ENCODE results near the gene HELZ. TPM values are rescaled to one million over a fixed set of nuclear protein-coding genes. Genes with fewer than 3 reads are reported as not detected.
A peak's percentile ranks its signal among the peaks of the same experiment; 100 is the strongest.
"Not testable (repeated sequence)": the region's sequence is repeated elsewhere in the genome, so short reads cannot be mapped to it uniquely, and the experiment has no call there.

The HELZ gene
- total and polyA plus RNA-seq, 4 donors, result 3.8 to 69.2 (median 25.7) TPM

DNA sequence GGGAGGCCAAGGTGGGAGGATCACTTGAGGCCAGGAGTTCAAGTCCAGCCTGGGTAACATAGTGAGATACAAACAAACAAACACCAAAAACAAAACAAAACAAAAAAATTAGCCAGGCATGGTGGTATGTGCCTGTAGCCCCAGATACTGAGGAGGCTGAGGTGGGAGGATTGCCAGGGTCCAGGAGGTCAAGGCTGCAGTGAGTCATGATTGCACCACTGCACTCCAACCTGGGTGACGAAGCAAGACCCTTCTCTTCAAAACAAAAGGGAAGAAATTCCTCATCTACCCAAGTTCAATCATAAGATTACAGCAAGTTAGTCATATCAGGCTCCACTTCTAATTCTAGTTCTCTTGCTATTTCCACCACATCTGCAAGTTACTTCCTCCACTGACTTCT is 149.7 kb downstream of the HELZ start:
- not testable (repeated sequence) for H3K36me3 ChIP-seq (ENCODE audit: control insufficient read depth in 4 of 4, insufficient read depth in 3 of 4, low read depth in 1 of 4, low read length in 3 of 4); H3K27me3 ChIP-seq (ENCODE audit: control insufficient read depth in 4 of 4, insufficient read depth in 4 of 4, low read length in 3 of 4); H3K4me3 ChIP-seq (ENCODE audit: low read depth in 1 of 3, low read length in 3 of 3); H3K27ac ChIP-seq (ENCODE audit: low read depth in 1 of 2, low read length in 2 of 2); DNase-seq (ENCODE audit: low spot score); H3K9ac ChIP-seq (ENCODE audit: low read depth in 1 of 2, low read length in 2 of 2); H3K9me3 ChIP-seq (ENCODE audit: control insufficient read depth in 4 of 4, low read length in 3 of 4); H3K4me1 ChIP-seq (ENCODE audit: control insufficient read depth in 4 of 4, insufficient read depth in 4 of 4, low read length in 3 of 4)
- WGBS, result 25% methylated on average over 1 of the region's 1 CpG
- TF ChIP-seq RXRA (IDR thresholded peaks at IDR 0.05), result peak in 1 of 2 donors; percentile 33
- TF ChIP-seq, protein P1, sequence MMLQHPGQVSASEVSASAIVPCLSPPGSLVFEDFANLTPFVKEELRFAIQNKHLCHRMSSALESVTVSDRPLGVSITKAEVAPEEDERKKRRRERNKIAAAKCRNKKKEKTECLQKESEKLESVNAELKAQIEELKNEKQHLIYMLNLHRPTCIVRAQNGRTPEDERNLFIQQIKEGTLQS (IDR thresholded peaks at IDR 0.05), result peak; percentile 90
- peak; percentile 95 to 96 for TF ChIP-seq JUND (IDR thresholded peaks at IDR 0.05)
- peak; percentile 73 to 79 for TF ChIP-seq HNF4A (conservative IDR thresholded peaks at IDR 0.05)

DNA sequence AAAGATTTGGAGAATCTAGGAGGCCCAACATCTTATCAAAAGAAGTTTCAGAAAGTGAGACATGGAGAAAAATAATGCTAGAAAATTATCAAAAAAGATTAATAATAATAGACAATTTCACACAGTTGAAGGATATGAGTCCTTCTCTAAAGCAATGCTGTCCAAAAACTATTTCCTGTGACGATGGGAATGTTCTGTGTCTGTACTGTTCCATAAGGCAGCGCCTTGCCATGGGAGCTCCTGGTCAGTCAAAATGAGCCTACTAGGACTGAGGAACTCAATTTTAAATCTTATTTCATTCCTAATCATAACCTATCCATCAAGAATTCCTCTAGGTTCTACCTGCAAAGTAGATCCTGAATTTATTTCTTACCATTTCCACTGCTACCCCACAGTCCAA is 151.6 kb downstream of the HELZ start:
- Histone ChIP-seq H3K9ac (ENCODE audit: low read depth in 1 of 2, low read length in 2 of 2) (no peak overlapping the region), H3K9me3 (ENCODE audit: control insufficient read depth in 4 of 4, low read length in 3 of 4) (peaks cover 0 to 3% (median 0%) of the 10 kb centered on the region in 4 donors), H3K36me3 (ENCODE audit: control insufficient read depth in 4 of 4, insufficient read depth in 3 of 4, low read depth in 1 of 4, low read length in 3 of 4) (peaks cover 0 to 7% (median 3%) of the 10 kb centered on the region in 4 donors), H3K27ac (ENCODE audit: low read depth in 1 of 2, low read length in 2 of 2) (no peak overlapping the region), H3K27me3 (ENCODE audit: control insufficient read depth in 4 of 4, insufficient read depth in 4 of 4, low read length in 3 of 4) (no peaks in the 10 kb centered on the region), H3K4me3 (ENCODE audit: low read depth in 1 of 3, low read length in 3 of 3) (no peak overlapping the region), H3K4me1 (ENCODE audit: control insufficient read depth in 4 of 4, insufficient read depth in 4 of 4, low read length in 3 of 4) (peaks cover 0 to 7% (median under 1%) of the 10 kb centered on the region in 4 donors)
- no peak for TF ChIP-seq SP1 (IDR thresholded peaks at IDR 0.05)
- TF ChIP-seq RXRA (IDR thresholded peaks at IDR 0.05), result no peak
- 86% methylated on average over 2 of the region's 2 CpGs for WGBS
- DNase-seq (ENCODE audit: low spot score), result no peak

DNA sequence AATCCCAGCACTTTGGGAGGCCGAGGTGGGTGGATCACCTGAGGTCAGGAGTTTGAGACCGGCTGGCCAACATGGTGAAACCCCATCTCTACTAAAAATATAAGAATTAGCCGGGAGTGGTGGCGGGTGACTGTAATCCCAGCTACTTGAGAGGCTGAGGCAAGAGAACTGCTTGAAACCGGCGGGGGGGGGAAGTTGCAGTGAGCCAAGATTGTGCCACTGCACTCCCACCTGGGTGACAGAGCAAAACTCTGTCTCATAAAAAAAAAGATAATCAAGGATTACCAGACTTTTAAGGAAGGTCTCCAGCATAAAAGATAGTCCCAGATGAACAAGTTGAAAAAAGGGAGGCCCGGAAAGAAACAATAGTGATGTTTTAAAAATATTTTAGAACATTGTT is 152.3 kb downstream of the HELZ start:
- H3K36me3 ChIP-seq (ENCODE audit: control insufficient read depth in 4 of 4, insufficient read depth in 3 of 4, low read depth in 1 of 4, low read length in 3 of 4); H3K27ac ChIP-seq (ENCODE audit: low read depth in 1 of 2, low read length in 2 of 2); H3K9ac ChIP-seq (ENCODE audit: low read depth in 1 of 2, low read length in 2 of 2); H3K27me3 ChIP-seq (ENCODE audit: control insufficient read depth in 4 of 4, insufficient read depth in 4 of 4, low read length in 3 of 4); H3K4me3 ChIP-seq (ENCODE audit: low read depth in 1 of 3, low read length in 3 of 3); DNase-seq (ENCODE audit: low spot score); H3K9me3 ChIP-seq (ENCODE audit: control insufficient read depth in 4 of 4, low read length in 3 of 4); H3K4me1 ChIP-seq (ENCODE audit: control insufficient read depth in 4 of 4, insufficient read depth in 4 of 4, low read length in 3 of 4): not testable (repeated sequence)
- 91% methylated on average over 7 of the region's 7 CpGs for WGBS

DNA sequence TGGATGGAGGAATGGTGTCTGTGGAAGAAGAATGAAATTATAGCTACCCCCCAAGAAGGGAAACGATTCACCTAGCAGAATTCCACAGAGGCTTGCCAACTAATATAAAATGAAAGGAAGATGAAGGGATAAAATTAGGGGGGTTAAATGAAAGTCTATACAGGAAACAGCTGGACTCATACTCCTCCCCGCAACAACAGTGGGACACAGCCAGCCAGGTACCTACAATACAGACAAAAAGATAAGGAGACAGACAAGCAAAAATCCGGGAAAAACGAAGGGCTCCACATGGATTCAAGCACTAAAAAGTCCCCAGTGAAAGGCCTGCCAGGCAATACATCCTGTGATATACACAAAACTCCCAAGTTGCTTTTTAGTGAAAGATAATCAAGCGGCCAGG is 152.7 kb downstream of the HELZ start:
- no peak overlapping the region for H3K4me3 ChIP-seq (ENCODE audit: low read depth in 1 of 3, low read length in 3 of 3)
- peaks cover 0 to 7% (median under 1%) of the 10 kb centered on the region in 4 donors for H3K4me1 ChIP-seq (ENCODE audit: control insufficient read depth in 4 of 4, insufficient read depth in 4 of 4, low read length in 3 of 4)
- peaks cover 0 to 11% (median 3%) of the 10 kb centered on the region in 4 donors for H3K36me3 ChIP-seq (ENCODE audit: control insufficient read depth in 4 of 4, insufficient read depth in 3 of 4, low read depth in 1 of 4, low read length in 3 of 4)
- peaks cover 0 to 3% (median 0%) of the 10 kb centered on the region in 4 donors for H3K9me3 ChIP-seq (ENCODE audit: control insufficient read depth in 4 of 4, low read length in 3 of 4)
- DNase-seq (ENCODE audit: low spot score), result no peak
- no peaks in the 10 kb centered on the region for H3K27me3 ChIP-seq (ENCODE audit: control insufficient read depth in 4 of 4, insufficient read depth in 4 of 4, low read length in 3 of 4)
- H3K9ac ChIP-seq (ENCODE audit: low read depth in 1 of 2, low read length in 2 of 2), result no peak overlapping the region
- TF ChIP-seq, protein P1 (IDR thresholded peaks at IDR 0.05), result no peak
- TF ChIP-seq HNF4G (IDR thresholded peaks at IDR 0.05) (no peak), EGR1 (IDR thresholded peaks at IDR 0.05; ENCODE audit: low read depth in 2 of 2) (no peak), RAD21 (IDR thresholded peaks at IDR 0.05) (no peak)
- TF ChIP-seq, protein P2, sequence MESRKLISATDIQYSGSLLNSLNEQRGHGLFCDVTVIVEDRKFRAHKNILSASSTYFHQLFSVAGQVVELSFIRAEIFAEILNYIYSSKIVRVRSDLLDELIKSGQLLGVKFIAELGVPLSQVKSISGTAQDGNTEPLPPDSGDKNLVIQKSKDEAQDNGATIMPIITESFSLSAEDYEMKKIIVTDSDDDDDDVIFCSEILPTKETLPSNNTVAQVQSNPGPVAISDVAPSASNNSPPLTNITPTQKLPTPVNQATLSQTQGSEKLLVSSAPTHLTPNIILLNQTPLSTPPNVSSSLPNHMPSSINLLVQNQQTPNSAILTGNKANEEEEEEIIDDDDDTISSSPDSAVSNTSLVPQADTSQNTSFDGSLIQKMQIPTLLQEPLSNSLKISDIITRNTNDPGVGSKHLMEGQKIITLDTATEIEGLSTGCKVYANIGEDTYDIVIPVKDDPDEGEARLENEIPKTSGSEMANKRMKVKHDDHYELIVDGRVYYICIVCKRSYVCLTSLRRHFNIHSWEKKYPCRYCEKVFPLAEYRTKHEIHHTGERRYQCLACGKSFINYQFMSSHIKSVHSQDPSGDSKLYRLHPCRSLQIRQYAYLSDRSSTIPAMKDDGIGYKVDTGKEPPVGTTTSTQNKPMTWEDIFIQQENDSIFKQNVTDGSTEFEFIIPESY (IDR thresholded peaks at IDR 0.05), result no peak
- no peak overlapping the region for H3K27ac ChIP-seq (ENCODE audit: low read depth in 1 of 2, low read length in 2 of 2)
- 92% methylated on average over 5 of the region's 5 CpGs for WGBS
